ENCODE measurements around the gene ZBED5.
"Not testable (repeated sequence)": the region's sequence is repeated elsewhere in the genome, so short reads cannot be mapped to it uniquely, and the experiment has no call there.

The ZBED5 gene

GRCh38 chr11:10891151-10891720, 33.4 kb upstream of the ZBED5 start:
- Mint-ChIP-seq H3K36me3 (peaks cover 8% of the 10 kb centered on the region), H3K4me1 (no peaks in the 10 kb centered on the region), H3K27me3 (no peaks in the 10 kb centered on the region), H3K4me3 (no peak overlapping the region), H3K27ac (no peak overlapping the region), H3K9me3 (peaks cover 4% of the 10 kb centered on the region)
- no peak for DNase-seq (ENCODE audit: low spot score in 2 of 2)
- no peak for ATAC-seq (ENCODE audit: low read depth)

- H3K4me3 Mint-ChIP-seq; H3K4me1 Mint-ChIP-seq; H3K27ac Mint-ChIP-seq; ATAC-seq (ENCODE audit: low read depth); H3K27me3 Mint-ChIP-seq; H3K9me3 Mint-ChIP-seq; H3K36me3 Mint-ChIP-seq; DNase-seq (ENCODE audit: low spot score in 2 of 2): not testable (repeated sequence)
Observed at GRCh38 chr11:10890083-10890482, 32.2 kb upstream of the ZBED5 start.

DNA sequence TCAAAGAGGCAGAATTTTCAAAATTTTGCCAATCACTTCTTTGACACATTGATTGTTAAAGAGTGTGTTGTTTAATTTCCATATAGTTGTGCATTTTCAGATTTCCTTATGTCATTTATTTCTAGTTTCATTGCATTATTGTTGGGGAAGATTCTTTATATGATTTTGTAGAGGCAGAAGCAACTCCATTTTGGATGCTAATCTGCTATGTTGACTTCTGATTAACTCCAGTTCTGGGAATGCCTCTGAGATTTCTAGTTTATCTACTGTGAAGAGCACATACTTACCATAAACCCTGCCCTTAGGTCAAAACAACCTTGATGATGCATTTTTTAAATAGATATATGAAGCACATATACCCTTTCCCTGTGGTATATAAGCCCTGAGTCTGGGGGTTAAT, 29.5 kb upstream of the ZBED5 start:
- no peak for DNase-seq (ENCODE audit: low spot score in 2 of 2)
- H3K9me3 Mint-ChIP-seq, result peaks cover 7% of the 10 kb centered on the region
- no peaks in the 10 kb centered on the region for H3K4me1 Mint-ChIP-seq
- no peak overlapping the region for H3K4me3 Mint-ChIP-seq
- no peaks in the 10 kb centered on the region for H3K27me3 Mint-ChIP-seq
- no peak for ATAC-seq (ENCODE audit: low read depth)
- peaks cover 11% of the 10 kb centered on the region for H3K36me3 Mint-ChIP-seq
- H3K27ac Mint-ChIP-seq, result no peak overlapping the region

DNA sequence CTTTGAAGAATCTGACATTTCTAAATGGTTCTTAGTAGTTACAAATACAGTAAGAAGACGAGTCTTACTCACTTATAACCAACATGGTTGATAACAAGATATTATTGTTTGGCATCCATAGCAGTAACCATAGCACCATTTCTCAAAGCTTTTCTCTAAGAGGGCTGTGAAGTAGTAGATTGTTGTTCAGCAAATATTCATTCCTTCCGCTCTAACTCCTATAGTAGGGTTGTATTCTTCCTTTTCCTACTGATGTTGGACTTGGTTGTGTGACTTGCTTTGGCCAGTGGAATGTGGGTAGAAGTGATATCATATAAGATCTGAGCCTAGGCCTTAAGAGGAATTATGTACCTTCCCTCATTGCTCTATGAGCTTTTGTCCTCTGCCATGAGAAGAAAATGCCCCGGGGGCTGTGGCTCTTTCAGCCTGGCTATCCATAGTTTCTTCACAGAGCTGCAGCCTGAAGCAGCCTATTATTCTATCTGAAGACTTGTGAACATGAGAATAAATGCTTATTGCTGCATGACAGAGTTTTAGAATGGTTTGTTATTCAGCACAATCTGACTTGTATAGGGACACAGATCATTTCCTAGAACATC, 28.9 kb upstream of the ZBED5 start:
- DNase-seq (ENCODE audit: low spot score in 2 of 2) (no peak), ATAC-seq (ENCODE audit: low read depth) (no peak)
- no peaks in the 10 kb centered on the region for H3K4me1 Mint-ChIP-seq
- H3K4me3 Mint-ChIP-seq, result no peak overlapping the region
- peaks cover 11% of the 10 kb centered on the region for H3K36me3 Mint-ChIP-seq
- no peak overlapping the region for H3K27ac Mint-ChIP-seq
- H3K9me3 Mint-ChIP-seq, result peaks cover 7% of the 10 kb centered on the region
- no peaks in the 10 kb centered on the region for H3K27me3 Mint-ChIP-seq

DNA sequence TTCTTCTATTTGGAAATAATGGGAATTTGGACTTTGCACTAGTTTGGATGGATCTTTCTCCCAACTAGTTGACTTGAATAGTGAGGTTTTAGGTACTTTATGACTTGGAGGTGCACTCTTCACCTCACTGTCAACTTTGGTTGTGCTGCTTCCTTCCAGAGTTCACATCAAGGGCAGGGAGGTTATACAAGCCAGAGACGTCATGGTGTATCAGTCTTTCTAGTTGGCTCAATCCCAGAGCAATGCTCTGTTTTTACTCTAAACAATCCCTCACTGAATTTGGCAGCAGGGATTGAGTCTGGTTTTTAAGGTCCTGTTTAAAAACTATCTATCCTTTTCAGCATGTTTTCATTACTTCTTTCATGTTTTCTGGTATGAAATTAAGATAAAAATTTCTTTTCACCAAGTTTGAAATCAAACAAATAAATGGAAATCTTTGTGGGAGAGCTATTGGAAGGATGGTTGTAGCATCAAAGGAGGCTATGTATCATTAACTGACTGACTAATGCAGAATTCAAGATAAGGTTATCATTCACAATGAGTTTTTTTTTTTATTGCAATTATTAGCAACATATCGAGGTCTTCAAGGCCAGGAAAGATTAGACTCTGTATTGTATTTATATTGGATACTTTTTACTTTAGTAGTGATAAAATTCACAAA, 28.0 kb upstream of the ZBED5 start:
- Mint-ChIP-seq H3K9me3 (peaks cover 6% of the 10 kb centered on the region), H3K4me1 (no peaks in the 10 kb centered on the region), H3K27me3 (no peaks in the 10 kb centered on the region), H3K4me3 (no peak overlapping the region), H3K27ac (no peak overlapping the region), H3K36me3 (peaks cover 11% of the 10 kb centered on the region)
- DNase-seq (ENCODE audit: low spot score in 2 of 2) (no peak), ATAC-seq (ENCODE audit: low read depth) (no peak)

GRCh38 chr11:10884292-10884691, 26.4 kb upstream of the ZBED5 start:
- DNase-seq (ENCODE audit: low spot score in 2 of 2); ATAC-seq (ENCODE audit: low read depth); H3K27ac Mint-ChIP-seq: not testable (repeated sequence)

DNA sequence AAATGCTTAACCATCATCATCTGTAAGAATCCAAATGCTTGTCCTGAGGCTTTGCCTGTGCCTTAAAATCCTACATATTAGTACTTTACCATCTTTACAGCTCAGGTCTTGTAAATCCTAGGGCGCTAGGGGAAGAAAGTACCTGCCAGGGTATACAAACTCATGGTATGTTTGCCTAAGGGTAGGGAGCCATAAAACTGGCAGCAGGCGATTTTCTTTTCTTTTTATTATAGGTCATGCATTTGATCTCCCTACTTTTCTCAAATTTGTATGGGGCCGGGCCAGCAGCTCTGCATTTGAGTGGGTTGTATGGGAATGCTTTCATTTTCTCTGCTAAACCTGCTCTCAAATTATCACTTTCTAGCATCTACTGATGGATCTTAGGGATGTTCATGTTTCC, 24.0 kb upstream of the ZBED5 start:
- DNase-seq (ENCODE audit: low spot score in 2 of 2) (no peak), ATAC-seq (ENCODE audit: low read depth) (no peak)
- H3K27ac Mint-ChIP-seq, result no peak overlapping the region
- H3K36me3 Mint-ChIP-seq, result peaks cover 8% of the 10 kb centered on the region
- peaks cover 3% of the 10 kb centered on the region for H3K9me3 Mint-ChIP-seq
- H3K27me3 Mint-ChIP-seq, result no peaks in the 10 kb centered on the region
- peaks cover 6% of the 10 kb centered on the region for H3K4me1 Mint-ChIP-seq
- H3K4me3 Mint-ChIP-seq, result no peak overlapping the region

More at GRCh38 chr11:10884292-10884691, 26.4 kb upstream of the ZBED5 start:
- not testable (repeated sequence) for H3K4me1 Mint-ChIP-seq, H3K4me3 Mint-ChIP-seq, H3K27me3 Mint-ChIP-seq, H3K36me3 Mint-ChIP-seq, H3K9me3 Mint-ChIP-seq

DNA sequence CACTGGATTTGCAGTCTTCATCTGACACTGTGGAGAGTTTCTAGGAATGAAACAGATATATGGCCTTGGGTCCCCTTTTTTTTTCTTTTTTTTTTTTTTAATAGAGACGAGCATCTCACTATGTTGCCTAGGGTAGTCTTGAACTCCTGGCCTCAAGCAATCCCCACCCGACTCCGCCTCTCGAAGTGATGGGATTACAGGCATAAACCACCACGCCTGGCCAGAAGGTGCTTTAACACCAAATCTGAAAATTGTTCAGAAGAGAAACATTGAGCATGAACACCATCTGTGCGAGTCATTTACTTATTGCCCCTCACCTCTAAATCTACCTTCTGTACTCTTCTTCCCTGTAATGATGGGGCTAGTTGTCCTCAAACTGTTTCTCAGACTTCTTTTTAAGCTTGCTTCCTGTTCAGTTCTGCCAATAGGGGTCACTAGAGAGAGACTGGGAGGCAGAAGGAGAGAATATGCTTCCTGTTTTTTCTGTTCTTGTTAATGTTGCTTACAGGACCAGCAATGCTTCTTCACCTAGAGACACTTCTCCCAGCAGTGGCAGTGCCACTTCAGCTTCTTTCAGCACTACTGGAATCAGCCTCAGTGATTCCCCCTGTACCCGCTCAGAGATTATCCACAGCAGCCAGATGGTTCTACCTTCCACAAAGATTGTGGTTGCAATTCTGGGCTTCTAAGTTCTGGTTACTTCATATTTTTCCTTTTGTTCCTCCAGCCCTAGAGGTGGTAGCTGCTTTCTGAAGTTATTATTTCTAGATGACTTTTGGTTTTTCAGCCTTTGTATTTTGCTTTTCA, 20.8 kb upstream of the ZBED5 start:
- peaks cover under 1% of the 10 kb centered on the region for H3K9me3 Mint-ChIP-seq
- peak in 1 of 2 donors; percentile 58 for DNase-seq (ENCODE audit: low spot score in 2 of 2)
- H3K36me3 Mint-ChIP-seq, result peaks cover 16% of the 10 kb centered on the region
- ATAC-seq (ENCODE audit: low read depth), result peak; percentile 86
- peaks cover 11% of the 10 kb centered on the region for H3K4me1 Mint-ChIP-seq
- H3K4me3 Mint-ChIP-seq, result no peak overlapping the region
- no peak overlapping the region for H3K27ac Mint-ChIP-seq
- no peaks in the 10 kb centered on the region for H3K27me3 Mint-ChIP-seq

DNA sequence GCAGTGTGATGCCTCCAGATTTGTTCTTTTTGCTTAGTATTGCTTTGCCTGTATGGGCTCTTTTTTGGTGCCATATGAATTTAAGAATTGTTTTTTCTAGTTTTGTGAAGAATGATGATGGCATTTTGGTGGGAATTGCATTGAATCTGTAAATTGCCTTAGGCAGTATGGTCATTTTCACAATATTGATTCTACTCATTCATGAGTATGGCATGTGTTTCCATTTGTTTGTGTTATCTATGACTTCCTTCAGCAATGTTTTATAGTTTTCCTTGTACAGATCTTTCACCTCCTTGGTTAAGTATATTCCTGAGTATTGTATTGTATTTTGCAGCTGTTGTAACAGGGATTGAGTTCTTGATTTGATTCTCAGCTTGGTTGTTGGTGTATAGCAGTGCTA, 18.3 kb upstream of the ZBED5 start:
- Mint-ChIP-seq H3K4me3 (no peak overlapping the region), H3K36me3 (peaks cover 31% of the 10 kb centered on the region), H3K27me3 (no peaks in the 10 kb centered on the region), H3K27ac (no peak overlapping the region), H3K4me1 (peaks cover 15% of the 10 kb centered on the region), H3K9me3 (peaks cover 7% of the 10 kb centered on the region)
- no peak for DNase-seq (ENCODE audit: low spot score in 2 of 2)
- no peak for ATAC-seq (ENCODE audit: low read depth)

- DNase-seq (ENCODE audit: low spot score in 2 of 2), result no peak
- no peaks in the 10 kb centered on the region for H3K27me3 Mint-ChIP-seq
- H3K9me3 Mint-ChIP-seq, result peaks cover 7% of the 10 kb centered on the region
- H3K4me3 Mint-ChIP-seq, result no peak overlapping the region
- H3K27ac Mint-ChIP-seq, result no peak overlapping the region
- H3K4me1 Mint-ChIP-seq, result peaks cover 21% of the 10 kb centered on the region
- H3K36me3 Mint-ChIP-seq, result peaks cover 32% of the 10 kb centered on the region
- no peak for ATAC-seq (ENCODE audit: low read depth)
Observed at GRCh38 chr11:10875430-10876021, 17.7 kb upstream of the ZBED5 start.

DNA sequence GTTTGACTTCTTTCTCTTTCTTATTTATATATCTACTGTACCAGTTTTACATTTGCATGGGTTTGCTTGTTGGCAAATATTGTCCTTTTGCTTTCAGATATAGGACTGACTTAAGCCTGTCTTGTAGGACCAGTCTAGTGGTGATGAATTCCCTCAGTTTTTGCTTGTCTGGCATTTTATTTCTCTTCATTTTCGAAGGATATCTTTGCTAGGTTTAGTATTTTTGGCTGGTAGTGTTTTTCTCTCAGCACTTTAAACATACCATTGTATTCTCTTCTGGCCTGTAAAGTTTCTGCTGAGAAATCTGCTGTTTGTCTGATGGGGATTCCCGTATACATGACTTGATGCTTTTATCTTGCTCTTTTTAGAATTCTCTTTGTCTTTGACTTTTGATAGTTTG, 14.2 kb upstream of the ZBED5 start:
- no peak for DNase-seq (ENCODE audit: low spot score in 2 of 2)
- H3K9me3 Mint-ChIP-seq, result peaks cover 7% of the 10 kb centered on the region
- ATAC-seq (ENCODE audit: low read depth), result no peak
- no peaks in the 10 kb centered on the region for H3K27me3 Mint-ChIP-seq
- H3K27ac Mint-ChIP-seq, result no peak overlapping the region
- peaks cover 31% of the 10 kb centered on the region for H3K36me3 Mint-ChIP-seq
- H3K4me1 Mint-ChIP-seq, result peaks cover 17% of the 10 kb centered on the region
- H3K4me3 Mint-ChIP-seq, result no peak overlapping the region

DNA sequence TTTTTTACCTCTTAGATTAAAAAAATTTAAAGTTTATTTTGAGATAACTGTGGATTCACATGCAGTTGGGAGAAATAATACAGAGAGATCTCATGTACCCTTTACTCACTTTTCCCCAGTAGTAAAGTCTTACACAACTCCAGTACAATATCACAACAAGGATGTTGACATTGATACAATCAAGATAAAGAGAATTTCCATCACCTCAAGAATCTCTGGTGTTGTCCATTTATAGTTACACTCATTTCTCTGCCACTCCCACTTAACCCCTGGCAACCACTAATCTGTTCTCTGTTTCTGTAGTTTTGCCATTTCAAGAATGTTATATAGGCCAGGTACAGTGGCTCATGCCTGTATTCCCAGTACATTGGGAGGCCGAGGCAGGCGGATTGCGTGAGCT, 10.5 kb upstream of the ZBED5 start:
- H3K4me1 Mint-ChIP-seq, result peaks cover 22% of the 10 kb centered on the region
- DNase-seq (ENCODE audit: low spot score in 2 of 2) (no peak), ATAC-seq (ENCODE audit: low read depth) (no peak)
- no peaks in the 10 kb centered on the region for H3K27me3 Mint-ChIP-seq
- H3K4me3 Mint-ChIP-seq, result no peak overlapping the region
- no peak overlapping the region for H3K27ac Mint-ChIP-seq
- H3K9me3 Mint-ChIP-seq, result peaks cover 9% of the 10 kb centered on the region
- H3K36me3 Mint-ChIP-seq, result peaks cover 22% of the 10 kb centered on the region

GRCh38 chr11:10866893-10867331, 9.1 kb upstream of the ZBED5 start:
- H3K27me3 Mint-ChIP-seq, result no peaks in the 10 kb centered on the region
- H3K4me3 Mint-ChIP-seq, result no peak overlapping the region
- peaks cover 4% of the 10 kb centered on the region for H3K9me3 Mint-ChIP-seq
- DNase-seq (ENCODE audit: low spot score in 2 of 2) (no peak), ATAC-seq (ENCODE audit: low read depth) (no peak)
- peaks cover 14% of the 10 kb centered on the region for H3K36me3 Mint-ChIP-seq
- peaks cover 25% of the 10 kb centered on the region for H3K4me1 Mint-ChIP-seq
- H3K27ac Mint-ChIP-seq, result peak overlapping the region; percentile 7

DNA sequence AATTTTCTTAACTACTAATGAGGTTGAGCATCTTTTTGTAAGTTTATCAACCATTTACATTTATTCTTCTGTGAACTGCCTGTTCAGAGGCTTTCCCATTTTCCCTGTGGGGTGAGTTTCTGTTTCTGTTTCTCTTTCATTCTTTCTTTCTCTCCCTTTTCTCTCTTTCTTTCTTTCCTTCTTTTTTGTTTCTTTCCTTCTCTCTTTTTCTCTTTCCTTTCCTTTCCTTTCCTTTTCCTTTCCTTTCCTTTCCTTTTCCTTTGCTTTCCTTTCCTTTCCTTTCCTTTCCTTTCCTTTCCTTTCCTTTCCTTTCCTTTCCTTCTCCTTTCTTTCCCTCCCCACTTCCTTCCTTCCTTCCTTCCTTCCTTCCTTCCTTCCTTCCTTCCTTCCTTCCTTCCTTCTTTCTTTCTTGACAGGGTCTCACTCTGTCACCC, 8.0 kb upstream of the ZBED5 start:
- Mint-ChIP-seq H3K9me3 (peaks cover 4% of the 10 kb centered on the region), H3K27me3 (no peaks in the 10 kb centered on the region), H3K36me3 (peaks cover 14% of the 10 kb centered on the region), H3K27ac (peak overlapping the region; percentile 67), H3K4me3 (no peak overlapping the region), H3K4me1 (peaks cover 21% of the 10 kb centered on the region)
- ATAC-seq (ENCODE audit: low read depth) (no peak), DNase-seq (ENCODE audit: low spot score in 2 of 2) (no peak)
